IPS-18a (cell line): Measurements from ENCODE around the gene SERTAD2.

ENCODE experiments used
- H3K27ac ChIP-seq: one replicate; pipeline ENCODE4 v1.5.1; 2013; ENCODE audit warnings: low read length
- H3K27me3 ChIP-seq: one replicate; pipeline ENCODE4 v1.6.1; 2013; ENCODE audit warnings: mild to moderate bottlenecking, low read length; ENCODE audit not compliant: control insufficient read depth, insufficient read depth
- H3K36me3 ChIP-seq: one replicate; pipeline ENCODE4 v1.6.1; 2013; ENCODE audit warnings: low read depth, low read length; ENCODE audit not compliant: control insufficient read depth
- H3K4me1 ChIP-seq: one replicate; pipeline ENCODE4 v1.6.1; 2013; ENCODE audit warnings: low read depth, low read length; ENCODE audit not compliant: control insufficient read depth
- H3K4me3 ChIP-seq: one replicate; pipeline ENCODE4 v1.5.1; 2013; ENCODE audit warnings: low read length
- H3K9ac ChIP-seq: one replicate; pipeline ENCODE4 v1.6.1; 2013; ENCODE audit warnings: mild to moderate bottlenecking, low read length, moderate library complexity
- H3K9me3 ChIP-seq: one replicate; pipeline ENCODE4 v1.6.1; 2013; ENCODE audit warnings: low read depth, low read length; ENCODE audit not compliant: control insufficient read depth

Gene SERTAD2, protein sequence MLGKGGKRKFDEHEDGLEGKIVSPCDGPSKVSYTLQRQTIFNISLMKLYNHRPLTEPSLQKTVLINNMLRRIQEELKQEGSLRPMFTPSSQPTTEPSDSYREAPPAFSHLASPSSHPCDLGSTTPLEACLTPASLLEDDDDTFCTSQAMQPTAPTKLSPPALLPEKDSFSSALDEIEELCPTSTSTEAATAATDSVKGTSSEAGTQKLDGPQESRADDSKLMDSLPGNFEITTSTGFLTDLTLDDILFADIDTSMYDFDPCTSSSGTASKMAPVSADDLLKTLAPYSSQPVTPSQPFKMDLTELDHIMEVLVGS

DNA sequence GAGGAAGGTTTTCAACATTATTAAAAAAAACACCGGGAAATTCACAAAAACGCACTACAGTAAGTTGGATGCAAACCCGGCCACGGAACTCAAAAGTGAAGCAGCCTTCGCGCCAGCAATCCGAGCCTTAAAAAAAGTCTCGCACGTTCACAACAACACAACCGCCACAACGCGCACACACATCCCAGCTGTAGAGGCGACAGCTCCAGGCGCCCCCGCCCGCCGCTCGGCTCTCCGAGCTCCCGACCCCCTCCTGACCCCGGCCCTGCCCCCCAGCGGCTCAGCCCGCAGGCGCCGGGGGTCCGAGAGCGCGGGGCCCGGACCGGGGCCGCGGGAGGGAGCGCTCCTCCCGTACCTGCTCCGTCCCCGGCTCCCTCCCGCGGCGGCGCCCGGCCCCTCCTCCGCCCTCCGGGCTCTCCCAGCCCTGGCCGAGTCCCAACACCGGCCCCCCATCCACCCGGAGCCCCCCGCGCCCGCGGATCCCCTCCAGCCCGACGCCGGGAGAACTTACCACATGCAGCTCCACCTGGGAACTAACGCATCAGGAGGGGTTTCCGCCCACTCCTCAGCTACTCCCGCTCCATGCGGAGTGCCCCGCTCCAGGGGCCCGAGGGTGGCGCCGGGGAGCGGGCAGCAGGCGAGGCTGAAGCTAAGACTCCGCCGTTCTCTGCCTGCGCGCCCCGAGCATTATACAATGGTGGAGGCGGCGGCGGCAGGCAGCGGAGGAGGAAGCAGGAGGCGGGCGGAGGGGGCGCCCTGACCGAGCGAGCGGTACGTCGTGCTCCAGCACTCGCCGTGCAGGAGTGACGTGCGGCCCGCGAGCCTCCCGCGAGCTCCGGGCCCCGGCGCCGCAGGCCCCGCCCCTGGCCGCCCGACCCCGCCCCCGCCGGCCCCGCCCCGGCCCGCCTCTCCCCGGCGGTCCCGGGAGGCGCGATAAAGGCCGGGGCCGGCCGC is at the start of gene SERTAD2:
Gene SERTAD2 (minus strand): TSS at position 805 of the 954 bp plus-strand sequence. CDS start 17,042 bp downstream, outside the sequence.
- Histone ChIP-seq H3K4me3 (peak within 1 kb of the TSS; percentile 94), H3K9me3 (no peaks in the 10 kb centered on the region), H3K36me3 (no peaks in the 10 kb centered on the region), H3K9ac (peak within 1 kb of the TSS; percentile 71), H3K27me3 (peaks cover 56% of the 10 kb centered on the region), H3K4me1 (peaks cover 20% of the 10 kb centered on the region), H3K27ac (no peak within 1 kb of the TSS)

DNA sequence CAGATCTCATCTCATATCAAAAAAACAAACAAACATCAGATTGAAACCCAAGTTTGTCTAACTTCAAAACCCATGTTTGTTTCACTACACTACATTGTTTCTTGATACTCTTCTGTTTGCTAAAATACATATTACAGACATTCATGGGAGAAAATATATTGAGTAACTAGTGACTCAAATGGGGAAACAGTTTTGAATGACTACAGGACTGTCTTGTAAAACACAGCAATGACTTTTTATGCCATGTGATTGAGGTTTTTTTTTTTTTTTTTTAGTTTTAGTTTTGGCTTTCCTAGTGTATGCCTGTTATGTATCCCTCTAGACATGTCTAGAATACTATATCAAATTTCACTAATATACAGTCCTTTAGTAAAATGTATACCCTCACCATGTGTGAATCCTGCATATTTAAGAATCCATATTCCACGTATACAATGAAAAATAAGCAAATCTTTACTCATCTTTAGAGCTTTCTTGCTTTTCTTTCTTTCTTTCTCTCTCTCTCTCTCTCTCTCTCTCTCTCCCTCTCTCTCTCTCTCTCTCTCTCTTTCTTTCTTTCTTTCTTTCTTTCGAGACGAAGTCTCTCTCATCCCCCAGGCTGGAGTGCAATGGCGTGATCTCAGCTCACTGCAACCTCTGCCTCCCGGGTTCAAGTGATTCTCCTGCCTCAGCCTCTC is 46.6 kb upstream of the SERTAD2 start:
- no peak overlapping the region for H3K27ac ChIP-seq
- H3K27me3 ChIP-seq: no peaks in the 10 kb centered on the region

DNA sequence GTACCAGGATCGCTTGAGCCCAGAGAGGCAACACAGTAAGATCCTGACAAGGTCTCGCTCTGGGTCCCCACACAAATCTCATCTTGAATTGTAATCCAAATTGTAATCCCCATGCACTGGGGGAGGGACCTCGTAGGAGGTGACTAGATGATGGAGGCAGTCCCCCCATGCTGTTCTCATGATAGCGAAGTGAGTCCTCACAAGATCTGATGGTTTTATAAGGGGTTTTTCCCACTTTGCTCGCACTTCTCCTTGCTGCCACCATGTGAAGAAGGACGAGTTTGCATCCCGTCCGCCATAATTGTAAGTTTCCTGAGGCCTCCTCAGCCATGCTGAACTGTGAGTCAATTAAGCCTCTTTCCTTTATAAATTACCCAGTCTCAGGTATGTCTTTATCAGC is 46.0 kb upstream of the SERTAD2 start:
- Histone ChIP-seq H3K27ac (no peak overlapping the region), H3K9ac (no peak overlapping the region), H3K4me3 (no peak overlapping the region), H3K9me3 (no peaks in the 10 kb centered on the region), H3K36me3 (no peaks in the 10 kb centered on the region), H3K27me3 (no peaks in the 10 kb centered on the region), H3K4me1 (peaks cover 4% of the 10 kb centered on the region)

More for the DNA sequence above, 46.6 kb upstream of the SERTAD2 start:
- no peak overlapping the region for H3K9ac ChIP-seq
- H3K36me3 ChIP-seq: no peaks in the 10 kb centered on the region
- no peaks in the 10 kb centered on the region for H3K9me3 ChIP-seq
- H3K4me3 ChIP-seq: no peak overlapping the region
- H3K4me1 ChIP-seq: peaks cover 4% of the 10 kb centered on the region

DNA sequence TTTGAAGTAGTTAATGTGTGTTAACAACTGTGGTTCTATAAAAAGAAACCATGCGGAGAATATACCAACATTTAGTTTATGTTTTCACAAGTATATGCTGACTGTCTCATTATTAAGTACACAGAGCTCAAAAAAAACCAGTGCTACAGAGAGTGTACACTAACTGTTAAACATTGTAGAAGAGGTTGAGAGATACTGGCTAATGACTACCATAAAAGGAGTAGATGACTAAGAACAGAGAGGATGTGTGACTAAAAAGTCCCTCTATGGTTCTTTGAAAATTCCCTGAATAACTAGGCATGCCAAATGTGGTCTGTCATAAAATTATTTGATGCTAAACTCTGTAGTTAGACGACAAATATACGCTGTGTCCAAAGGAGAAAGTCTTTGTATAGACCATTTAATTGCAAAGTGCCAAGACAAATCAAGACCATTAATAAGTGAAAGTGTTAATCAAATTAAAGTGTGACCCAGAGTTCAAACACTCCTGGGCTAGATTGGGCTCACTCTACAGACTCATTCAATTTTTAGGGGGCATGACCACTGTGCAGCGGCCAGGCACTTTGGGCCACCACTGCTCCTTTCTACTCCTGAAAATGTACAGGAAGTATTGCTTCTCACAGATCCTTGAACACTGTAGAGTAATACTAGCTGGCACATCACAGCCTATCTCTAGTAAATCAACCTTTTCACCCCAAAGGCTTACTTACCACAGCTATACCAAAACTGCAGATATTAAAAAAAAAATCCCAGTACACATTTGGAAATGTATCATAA is 45.1 kb upstream of the SERTAD2 start:
- Histone ChIP-seq H3K9me3 (no peaks in the 10 kb centered on the region), H3K9ac (no peak overlapping the region), H3K4me1 (peaks cover 4% of the 10 kb centered on the region), H3K36me3 (no peaks in the 10 kb centered on the region), H3K27ac (no peak overlapping the region), H3K4me3 (no peak overlapping the region), H3K27me3 (no peaks in the 10 kb centered on the region)

DNA sequence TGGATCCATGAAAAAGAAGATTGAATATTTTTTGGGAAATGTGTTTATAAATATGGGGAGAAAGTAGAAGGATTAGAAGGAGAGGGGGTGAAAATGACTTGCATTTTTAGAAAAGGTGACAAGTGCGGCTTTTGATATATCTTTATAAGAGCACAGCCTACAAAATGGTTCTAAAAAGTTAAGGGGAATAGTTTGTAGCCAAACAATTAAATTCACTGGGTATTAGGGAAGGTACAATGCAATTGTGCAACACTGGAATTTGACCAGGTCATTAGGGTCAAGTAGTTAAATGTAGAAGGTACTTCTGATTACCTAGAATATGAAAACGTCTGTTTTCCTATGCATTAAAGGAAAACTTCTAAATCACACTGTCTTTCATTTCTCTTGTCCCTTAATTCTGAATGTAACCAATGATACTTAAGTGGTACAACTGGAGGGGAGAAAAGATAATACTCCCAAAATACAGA is 44.5 kb upstream of the SERTAD2 start:
- no peak overlapping the region for H3K4me3 ChIP-seq
- no peaks in the 10 kb centered on the region for H3K36me3 ChIP-seq
- H3K9ac ChIP-seq: no peak overlapping the region
- no peaks in the 10 kb centered on the region for H3K27me3 ChIP-seq
- H3K4me1 ChIP-seq: peaks cover 4% of the 10 kb centered on the region
- H3K27ac ChIP-seq: no peak overlapping the region
- H3K9me3 ChIP-seq: no peaks in the 10 kb centered on the region

DNA sequence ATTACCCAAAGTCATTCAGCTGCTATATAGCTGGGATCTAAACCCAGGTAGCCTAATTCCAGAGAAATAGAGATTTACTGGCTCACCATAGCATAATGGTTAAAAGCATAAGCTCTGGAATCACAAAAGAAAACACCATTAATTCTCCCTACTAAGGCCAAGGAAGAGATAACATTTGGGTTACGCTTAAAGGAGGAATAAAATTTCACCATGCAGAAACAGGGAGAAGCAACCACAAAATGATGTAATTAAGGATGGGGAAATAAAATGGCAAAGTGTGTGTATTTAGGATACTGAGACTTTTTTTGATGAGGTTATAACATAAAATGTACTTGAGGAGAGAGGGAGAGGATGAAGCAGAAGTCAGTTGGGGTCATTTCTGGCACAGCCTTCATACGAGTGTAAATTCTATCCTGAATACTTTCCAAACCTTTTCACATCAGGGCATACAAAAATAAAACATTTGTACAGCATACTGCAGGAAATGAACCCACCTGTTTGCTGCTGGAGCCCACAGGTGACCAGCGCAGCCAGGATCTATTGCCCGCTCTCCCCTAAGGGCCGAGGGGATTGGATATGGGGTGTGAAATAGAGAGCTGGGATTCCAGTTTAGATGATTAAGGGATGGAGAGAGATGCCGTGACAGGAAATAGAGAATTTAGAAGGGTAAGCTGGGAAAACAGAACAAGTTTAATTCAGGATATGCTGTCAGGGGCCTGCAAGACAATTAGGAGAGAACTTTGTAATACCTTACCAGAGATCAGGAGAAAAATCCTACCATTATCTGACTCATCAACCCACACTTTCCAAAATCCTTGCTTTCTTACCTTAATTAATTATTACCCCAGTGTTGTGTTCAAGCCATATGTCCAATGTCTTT is 43.8 kb upstream of the SERTAD2 start:
- H3K4me1 ChIP-seq: peaks cover 4% of the 10 kb centered on the region
- H3K27ac ChIP-seq: no peak overlapping the region
- no peaks in the 10 kb centered on the region for H3K36me3 ChIP-seq
- H3K9me3 ChIP-seq: no peaks in the 10 kb centered on the region
- H3K9ac ChIP-seq: no peak overlapping the region
- H3K27me3 ChIP-seq: no peaks in the 10 kb centered on the region
- H3K4me3 ChIP-seq: no peak overlapping the region

DNA sequence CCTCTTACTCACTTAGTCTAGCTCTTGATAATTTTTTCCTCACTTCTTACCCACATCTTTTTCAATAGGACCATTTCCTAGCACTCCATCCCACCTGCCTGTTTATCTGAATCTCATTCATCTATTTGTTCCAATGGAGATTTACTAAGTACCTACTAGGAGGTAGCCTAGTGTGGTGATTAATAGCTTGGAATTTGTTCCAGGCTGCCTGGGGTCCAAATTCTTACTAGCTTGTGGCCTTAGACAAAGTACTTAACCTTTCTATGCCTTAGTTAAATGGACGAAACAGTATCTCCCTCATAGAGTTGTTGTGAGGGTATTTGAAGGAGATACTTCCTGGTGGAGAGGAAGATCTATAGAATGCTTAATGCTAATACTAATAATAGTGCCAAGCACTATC is 42.9 kb upstream of the SERTAD2 start:
- Histone ChIP-seq H3K4me1 (peaks cover 4% of the 10 kb centered on the region), H3K36me3 (no peaks in the 10 kb centered on the region), H3K27ac (no peak overlapping the region), H3K4me3 (no peak overlapping the region), H3K9me3 (no peaks in the 10 kb centered on the region), H3K9ac (no peak overlapping the region), H3K27me3 (no peaks in the 10 kb centered on the region)

DNA sequence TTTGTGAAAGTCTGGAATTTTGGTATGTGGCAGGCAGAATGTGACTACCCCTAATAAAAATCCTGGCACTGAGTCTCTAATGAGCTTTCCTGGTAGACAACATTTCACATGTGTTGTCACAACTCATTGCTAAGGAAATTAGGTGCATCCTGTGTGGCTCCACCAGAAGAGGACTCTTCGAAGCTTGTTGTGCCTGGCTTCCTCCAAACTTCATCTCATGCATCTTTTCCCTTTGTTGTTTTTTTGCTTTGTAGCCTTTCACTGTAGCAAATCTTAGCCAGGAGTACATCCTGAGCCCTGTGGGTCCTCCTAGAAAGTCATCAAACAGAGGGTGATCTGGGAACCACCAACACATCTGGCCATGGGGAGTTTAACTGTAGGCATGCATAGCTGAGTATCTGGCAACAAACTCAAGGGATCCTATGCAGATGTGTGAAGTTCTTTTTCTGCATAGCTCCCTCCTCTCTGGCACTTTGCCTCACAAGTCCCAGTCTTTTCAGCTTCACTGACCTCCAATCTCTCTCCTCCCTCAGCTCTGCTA is 42.1 kb upstream of the SERTAD2 start:
- Histone ChIP-seq H3K9me3 (no peaks in the 10 kb centered on the region), H3K9ac (no peak overlapping the region), H3K4me3 (no peak overlapping the region), H3K36me3 (no peaks in the 10 kb centered on the region), H3K4me1 (peaks cover 4% of the 10 kb centered on the region), H3K27me3 (no peaks in the 10 kb centered on the region), H3K27ac (no peak overlapping the region)

DNA sequence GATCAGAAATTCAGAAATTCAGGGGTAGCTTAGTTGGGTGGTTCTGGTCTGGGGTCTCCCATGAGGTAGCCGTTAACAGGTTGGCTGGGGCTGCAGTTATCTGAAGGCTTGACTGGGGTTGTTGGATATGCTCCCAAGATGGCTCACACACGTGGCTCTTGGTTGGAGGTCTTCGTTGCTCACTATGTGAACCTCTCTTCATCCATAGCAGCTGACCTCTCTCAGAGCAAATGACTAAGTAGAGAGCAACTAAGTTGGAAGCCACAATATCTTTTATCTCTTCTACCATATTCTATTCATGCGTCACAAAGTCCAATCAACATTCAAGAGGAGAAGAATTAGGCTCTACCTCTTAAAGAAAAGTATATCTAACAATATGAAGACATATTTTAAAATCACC is 38.7 kb upstream of the SERTAD2 start:
- Histone ChIP-seq H3K9me3 (no peaks in the 10 kb centered on the region), H3K4me3 (no peak overlapping the region)

DNA sequence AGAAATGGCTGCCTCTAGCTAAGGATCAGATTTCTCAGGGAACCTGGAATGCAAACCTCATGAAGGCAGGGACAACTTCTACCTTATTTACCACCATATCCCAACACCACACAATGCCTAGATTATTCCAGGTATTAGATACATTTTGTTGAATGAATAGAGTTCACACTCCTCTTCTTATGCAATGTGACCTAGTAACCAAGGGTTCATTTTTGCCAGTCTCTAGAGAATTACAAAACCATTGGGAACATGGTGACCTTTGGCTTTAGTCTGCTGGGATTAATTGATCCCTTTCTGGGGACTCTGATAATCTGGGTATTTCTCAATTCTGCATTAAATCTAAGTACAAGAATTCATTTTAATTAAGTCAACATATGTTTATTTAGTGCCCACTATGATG is 35.2 kb upstream of the SERTAD2 start:
- no peaks in the 10 kb centered on the region for H3K9me3 ChIP-seq
- H3K4me3 ChIP-seq: no peak overlapping the region
- H3K4me1 ChIP-seq: peaks cover 6% of the 10 kb centered on the region
- no peaks in the 10 kb centered on the region for H3K36me3 ChIP-seq
- H3K27ac ChIP-seq: no peak overlapping the region
- no peak overlapping the region for H3K9ac ChIP-seq
- H3K27me3 ChIP-seq: no peaks in the 10 kb centered on the region

More for the DNA sequence above, 38.7 kb upstream of the SERTAD2 start:
- H3K36me3 ChIP-seq: no peaks in the 10 kb centered on the region
- H3K4me1 ChIP-seq: peaks cover 4% of the 10 kb centered on the region
- H3K27ac ChIP-seq: no peak overlapping the region
- no peak overlapping the region for H3K9ac ChIP-seq
- no peaks in the 10 kb centered on the region for H3K27me3 ChIP-seq
